ENCODE measurements around the gene TCF7L2.
A peak's percentile ranks its signal among the peaks of the same experiment; 100 is the strongest.

Gene TCF7L2

GRCh38 chr10:113207924-113208323, 257.9 kb downstream of the TCF7L2 start:
- DNase-seq = no peak

DNA sequence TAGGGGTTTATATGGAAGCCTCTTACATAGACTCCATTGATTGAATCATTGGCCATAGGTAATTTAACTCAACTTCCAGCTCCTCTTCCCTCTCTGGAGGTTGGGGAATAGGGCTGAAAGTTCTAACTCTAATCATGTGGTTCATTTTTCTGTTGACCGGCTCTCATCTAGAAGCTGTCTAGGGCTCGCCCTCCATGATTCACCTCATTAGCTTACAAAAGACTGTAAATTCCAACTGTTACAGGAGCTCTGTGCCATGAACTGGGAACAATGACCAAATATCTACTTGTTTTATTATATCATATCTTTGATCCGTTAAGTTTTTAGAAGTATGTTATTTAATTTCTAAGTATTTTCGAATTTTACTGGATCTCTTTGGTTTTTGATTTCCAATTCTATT, 263.0 kb downstream of the TCF7L2 start:
- no peak for DNase-seq

DNA sequence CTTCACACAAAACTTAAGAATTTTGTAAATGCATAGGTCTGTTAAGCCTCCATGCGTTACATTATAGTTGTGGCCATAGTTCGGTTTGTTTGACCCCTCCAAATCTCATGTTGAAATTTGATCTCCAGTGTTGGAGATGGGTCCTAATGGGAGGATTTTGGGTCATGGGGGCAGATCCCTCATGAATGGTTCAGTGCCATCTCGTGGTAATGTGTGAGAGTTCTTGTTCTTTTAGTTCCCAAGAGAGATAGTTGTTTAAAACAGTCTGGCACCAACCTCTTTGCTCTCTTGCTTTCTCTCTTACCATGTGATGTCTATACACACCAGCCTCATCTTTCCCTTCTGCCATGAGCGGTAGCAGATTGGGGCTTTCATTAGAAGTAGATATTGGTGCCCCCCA, 264.3 kb downstream of the TCF7L2 start:
- no peak for DNase-seq

GRCh38 chr10:113216102-113216501, 266.1 kb downstream of the TCF7L2 start:
- DNase-seq = peak; percentile 27

Measured in COR-L47 (cell line).